ENCODE measurements around the gene ZBBX. TPM values are rescaled to one million over a fixed set of nuclear protein-coding genes. Genes with fewer than 3 reads are reported as not detected.

ZBBX gene
- total and polyA plus RNA-seq, 2 of the 4 experiments (the other 2 are of a cell fraction) = not detected

- H4K20me1 ChIP-seq (ENCODE audit: insufficient read depth, low read length) = no peaks in the 10 kb centered on the region
- H2BK15ac ChIP-seq (ENCODE audit: low read depth, low read length) = no peak overlapping the region
- dilution Hi-C loops (cut with HindIII; ENCODE audit: low sequenced_read_pairs, unreplicated experiment) (no loop called here), in situ Hi-C loops (cut with MboI; ENCODE audit: low sequenced_read_pairs) (no loop called here), intact Hi-C loops (cut with micrococcal nuclease) (no loop called here)
- H3K36me3 ChIP-seq (ENCODE audit: control insufficient read depth, insufficient read depth, low read length) = no peaks in the 10 kb centered on the region
- H3K9ac ChIP-seq (ENCODE audit: low read depth, low read length) = no peak overlapping the region
- no peak overlapping the region for H2BK5ac ChIP-seq (ENCODE audit: low read depth, low read length, poor library complexity, severe bottlenecking)
- no peak overlapping the region for H4K8ac ChIP-seq (ENCODE audit: low read depth in 2 of 2, low read length in 2 of 2)
- no peaks in the 10 kb centered on the region for H3K9me1 ChIP-seq (ENCODE audit: insufficient read depth, low read length)
- no peaks in the 10 kb centered on the region; the same call in 1 of the 2 replicates for H3K9me3 ChIP-seq (ENCODE audit: control insufficient read depth, insufficient read depth, low read length)
- H2AFZ ChIP-seq (replicated peaks; ENCODE audit: low read length, poor library complexity) = no peak overlapping the region
- H3K4ac ChIP-seq (ENCODE audit: low read depth, low read length) = no peak overlapping the region
- H3K4me1 ChIP-seq (ENCODE audit: control insufficient read depth, insufficient read depth, low read length) = no peaks in the 10 kb centered on the region
- H2AK5ac ChIP-seq (ENCODE audit: low read depth, low read length) = no peak overlapping the region
- no peak overlapping the region for H3K56ac ChIP-seq (ENCODE audit: extremely low read depth, insufficient read depth, low read length)
- no peaks in the 10 kb centered on the region for H3K79me1 ChIP-seq (ENCODE audit: low read depth in 1 of 2, low read length in 2 of 2)
- no TSS peak for BruUV-seq (replicated peaks)
- ChIA-PET CTCF (interaction anchor here (0.6 kb wide), 1 partner anchor 76 kb away, joined by 3 read pairs; no protein-coding TSS in a partner anchor), POLR2A (ENCODE audit: unreplicated experiment) (no interaction called here)
- H2AK9ac ChIP-seq (replicated peaks; ENCODE audit: low read depth, low read length, poor library complexity) = no peak overlapping the region
- ATAC-seq (ENCODE audit: low read depth) (no peak), DNase-seq (no peak)
- H3K14ac ChIP-seq (replicated peaks; ENCODE audit: low read depth, low read length) = no peak overlapping the region
- no peak overlapping the region for H4K91ac ChIP-seq (ENCODE audit: insufficient read depth, low read depth, low read length)
- no peak overlapping the region for H2BK20ac ChIP-seq (ENCODE audit: low read depth, low read length)
- no peak overlapping the region for H3K18ac ChIP-seq (ENCODE audit: low read depth, low read length)
- H3K27me3 ChIP-seq (ENCODE audit: control insufficient read depth, insufficient read depth, low read length) = no peaks in the 10 kb centered on the region
- H2BK120ac ChIP-seq (ENCODE audit: low read depth, low read length) = no peak overlapping the region
- no peak overlapping the region for H4K5ac ChIP-seq (ENCODE audit: low read depth, low read length)
- no peak overlapping the region for H3K23ac ChIP-seq (ENCODE audit: low read depth, low read length)
- H3K4me2 ChIP-seq (ENCODE audit: low read depth, low read length) = no peak overlapping the region
- H3K27ac ChIP-seq (ENCODE audit: insufficient read depth, low read length) = no peak overlapping the region
- WGBS, 2 experiments (ENCODE audit: extremely low coverage in 2 of 2, insufficient read length in 1 of 2) = no CpG with 5 or more reads among the region's 3 CpGs
- H3K4me3 ChIP-seq (ENCODE audit: insufficient read depth, low read depth, low read length) = no peak overlapping the region
- TF ChIP-seq MAFK (IDR thresholded peaks at IDR 0.05; ENCODE audit: low read depth, low read length) (no peak), SMC3 (IDR thresholded peaks at IDR 0.05; ENCODE audit: low read depth, low read length) (no peak), CHD1 (IDR thresholded peaks at IDR 0.05; ENCODE audit: low read depth, low read length) (no peak), MXI1 (IDR thresholded peaks at IDR 0.05; ENCODE audit: borderline replicate concordance, low read depth, low read length) (no peak), BHLHE40 (IDR thresholded peaks at IDR 0.05; ENCODE audit: low read depth, low read length) (no peak), NFE2L2 (IDR thresholded peaks at IDR 0.05; ENCODE audit: low read depth, low read length) (no peak), POLR2A (IDR thresholded peaks at IDR 0.05; ENCODE audit: low read depth, low read length) (no peak), FOS (IDR thresholded peaks at IDR 0.05; ENCODE audit: low read depth, low read length) (no peak), RCOR1 (IDR thresholded peaks at IDR 0.05; ENCODE audit: insufficient replicate concordance, low read length) (no peak), ELK1 (IDR thresholded peaks at IDR 0.05; ENCODE audit: borderline replicate concordance, low read depth, low read length) (no peak), RFX5 (IDR thresholded peaks at IDR 0.05; ENCODE audit: low read depth, low read length) (no peak), CEBPB (IDR thresholded peaks at IDR 0.05; ENCODE audit: low read depth, low read length) (no peak), USF2 (IDR thresholded peaks at IDR 0.05; ENCODE audit: low read depth, low read length) (no peak), RAD21 (IDR thresholded peaks at IDR 0.05; ENCODE audit: low read length) (no peak), MAZ (IDR thresholded peaks at IDR 0.05; ENCODE audit: borderline replicate concordance, low read depth, low read length) (no peak)
- TF ChIP-seq, protein P1, sequence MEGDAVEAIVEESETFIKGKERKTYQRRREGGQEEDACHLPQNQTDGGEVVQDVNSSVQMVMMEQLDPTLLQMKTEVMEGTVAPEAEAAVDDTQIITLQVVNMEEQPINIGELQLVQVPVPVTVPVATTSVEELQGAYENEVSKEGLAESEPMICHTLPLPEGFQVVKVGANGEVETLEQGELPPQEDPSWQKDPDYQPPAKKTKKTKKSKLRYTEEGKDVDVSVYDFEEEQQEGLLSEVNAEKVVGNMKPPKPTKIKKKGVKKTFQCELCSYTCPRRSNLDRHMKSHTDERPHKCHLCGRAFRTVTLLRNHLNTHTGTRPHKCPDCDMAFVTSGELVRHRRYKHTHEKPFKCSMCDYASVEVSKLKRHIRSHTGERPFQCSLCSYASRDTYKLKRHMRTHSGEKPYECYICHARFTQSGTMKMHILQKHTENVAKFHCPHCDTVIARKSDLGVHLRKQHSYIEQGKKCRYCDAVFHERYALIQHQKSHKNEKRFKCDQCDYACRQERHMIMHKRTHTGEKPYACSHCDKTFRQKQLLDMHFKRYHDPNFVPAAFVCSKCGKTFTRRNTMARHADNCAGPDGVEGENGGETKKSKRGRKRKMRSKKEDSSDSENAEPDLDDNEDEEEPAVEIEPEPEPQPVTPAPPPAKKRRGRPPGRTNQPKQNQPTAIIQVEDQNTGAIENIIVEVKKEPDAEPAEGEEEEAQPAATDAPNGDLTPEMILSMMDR (conservative IDR thresholded peaks at IDR 0.05; ENCODE audit: low read depth, low read length) = no peak
Observed at GRCh38 chr3:167304077-167304476, 76.0 kb downstream of the ZBBX start.
